ENCODE measurements around the gene RND3.

RND3 gene

GRCh38 chr2:150426315-150426714 is 61.2 kb downstream of the RND3 start:
- DNase-seq (ENCODE audit: extremely low read depth, low read depth) = no peak
- no peak for TF ChIP-seq CTCF (IDR thresholded peaks at IDR 0.05; ENCODE audit: low read depth, low read length, missing control alignments)
- H3K4me3 ChIP-seq (replicated peaks; ENCODE audit: low read depth, low read length) = no peak overlapping the region

GRCh38 chr2:150425121-150425955 is 62.1 kb downstream of the RND3 start:
- no peak for DNase-seq (ENCODE audit: extremely low read depth, low read depth)
- no peak overlapping the region for H3K4me3 ChIP-seq (replicated peaks; ENCODE audit: low read depth, low read length)
- peak; percentile 23 for TF ChIP-seq CTCF (IDR thresholded peaks at IDR 0.05; ENCODE audit: low read depth, low read length, missing control alignments)

- no peak for TF ChIP-seq CTCF (IDR thresholded peaks at IDR 0.05; ENCODE audit: low read depth, low read length, missing control alignments)
- no peak overlapping the region for H3K4me3 ChIP-seq (replicated peaks; ENCODE audit: low read depth, low read length)
- no peak for DNase-seq (ENCODE audit: extremely low read depth, low read depth)
Measured at GRCh38 chr2:150424406-150424805, 63.1 kb downstream of the RND3 start.

- no peak overlapping the region for H3K4me3 ChIP-seq (replicated peaks; ENCODE audit: low read depth, low read length)
- TF ChIP-seq CTCF (IDR thresholded peaks at IDR 0.05; ENCODE audit: low read depth, low read length, missing control alignments) = no peak
- no peak for DNase-seq (ENCODE audit: extremely low read depth, low read depth)
Measured at GRCh38 chr2:150421126-150421651, 66.3 kb downstream of the RND3 start.

- TF ChIP-seq CTCF (IDR thresholded peaks at IDR 0.05; ENCODE audit: low read depth, low read length, missing control alignments) = no peak
- H3K4me3 ChIP-seq (replicated peaks; ENCODE audit: low read depth, low read length) = no peak overlapping the region
- DNase-seq (ENCODE audit: extremely low read depth, low read depth) = no peak
Measured at GRCh38 chr2:150418916-150419315, 68.6 kb downstream of the RND3 start.
